ENCODE measurements around the gene CRIP3.
"Not testable (repeated sequence)": the region's sequence is repeated elsewhere in the genome, so short reads cannot be mapped to it uniquely, and the experiment has no call there.

Gene CRIP3

DNA sequence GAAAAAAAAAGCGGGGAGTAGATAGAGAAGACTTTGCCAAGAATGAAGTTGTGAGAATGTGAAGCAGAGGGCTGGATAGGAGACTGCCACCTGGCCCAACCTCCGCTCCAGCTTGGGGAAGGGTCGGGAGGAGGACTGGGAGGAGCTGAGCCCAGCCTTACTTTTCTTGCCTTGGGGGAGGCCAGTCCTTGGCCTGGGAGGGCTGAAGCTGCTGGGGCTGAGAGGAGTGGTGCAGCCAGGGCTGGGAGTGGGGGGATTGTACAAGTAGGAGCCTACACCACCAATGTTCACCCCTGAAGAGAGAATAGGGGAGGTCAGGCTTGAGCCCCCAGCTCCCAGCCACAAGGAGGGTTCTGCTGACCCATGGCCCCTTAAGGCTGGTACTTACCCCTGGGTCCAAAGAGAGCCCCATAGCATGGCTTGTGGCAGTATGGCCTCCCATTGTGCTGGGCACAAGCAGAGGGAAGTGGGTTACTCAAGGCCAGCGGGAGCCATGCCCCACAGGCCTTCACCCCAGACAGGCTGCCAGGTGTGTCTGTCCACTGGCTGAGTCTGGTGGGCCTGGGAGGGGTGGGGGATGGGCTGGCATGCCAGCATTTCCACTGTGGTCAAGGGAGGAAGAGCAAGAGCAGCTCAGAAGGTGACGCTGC, 1.1 kb downstream of the CRIP3 start:
- WGBS: 73% methylated on average over 5 of the region's 5 CpGs
- no peaks in the 10 kb centered on the region; the same call in 1 of the 2 replicates for H3K4me1 ChIP-seq (ENCODE audit: insufficient read depth, low read length)
- no peak overlapping the region for H3K27ac ChIP-seq (ENCODE audit: low read depth, low read length)
- H3K4me3 ChIP-seq (ENCODE audit: low read length): peak overlapping the region; percentile 62
- H3K9me3 ChIP-seq (ENCODE audit: insufficient read depth, low read depth, low read length): no peaks in the 10 kb centered on the region
- no peak overlapping the region for H3K9ac ChIP-seq (ENCODE audit: low read depth, low read length)
- H3K27me3 ChIP-seq (ENCODE audit: insufficient read depth, low read length): no peaks in the 10 kb centered on the region
- H3K36me3 ChIP-seq (ENCODE audit: insufficient read depth, low read length): no peaks in the 10 kb centered on the region

- Histone ChIP-seq H3K27ac (ENCODE audit: low read depth, low read length) (no peak overlapping the region), H3K4me3 (ENCODE audit: low read length) (no peak overlapping the region), H3K36me3 (ENCODE audit: insufficient read depth, low read length) (no peaks in the 10 kb centered on the region), H3K27me3 (ENCODE audit: insufficient read depth, low read length) (no peaks in the 10 kb centered on the region), H3K9me3 (ENCODE audit: insufficient read depth, low read depth, low read length) (no peaks in the 10 kb centered on the region), H3K4me1 (ENCODE audit: insufficient read depth, low read length) (no peaks in the 10 kb centered on the region; the same call in 1 of the 2 replicates), H3K9ac (ENCODE audit: low read depth, low read length) (no peak overlapping the region)
- 88% methylated on average over 7 of the region's 7 CpGs for WGBS
These were observed 2.5 kb downstream of the CRIP3 start for GRCh38 chr6:43306086-43306485.

GRCh38 chr6:43304882-43305281, 3.7 kb downstream of the CRIP3 start:
- no peaks in the 10 kb centered on the region; the same call in 1 of the 2 replicates for H3K4me1 ChIP-seq (ENCODE audit: insufficient read depth, low read length)
- H3K36me3 ChIP-seq (ENCODE audit: insufficient read depth, low read length): no peaks in the 10 kb centered on the region
- no peak overlapping the region for H3K4me3 ChIP-seq (ENCODE audit: low read length)
- 98% methylated on average over 2 of the region's 2 CpGs for WGBS
- no peaks in the 10 kb centered on the region for H3K9me3 ChIP-seq (ENCODE audit: insufficient read depth, low read depth, low read length)
- H3K27me3 ChIP-seq (ENCODE audit: insufficient read depth, low read length): no peaks in the 10 kb centered on the region; the same call in 1 of the 2 replicates
- H3K9ac ChIP-seq (ENCODE audit: low read depth, low read length): no peak overlapping the region
- no peak overlapping the region for H3K27ac ChIP-seq (ENCODE audit: low read depth, low read length)

DNA sequence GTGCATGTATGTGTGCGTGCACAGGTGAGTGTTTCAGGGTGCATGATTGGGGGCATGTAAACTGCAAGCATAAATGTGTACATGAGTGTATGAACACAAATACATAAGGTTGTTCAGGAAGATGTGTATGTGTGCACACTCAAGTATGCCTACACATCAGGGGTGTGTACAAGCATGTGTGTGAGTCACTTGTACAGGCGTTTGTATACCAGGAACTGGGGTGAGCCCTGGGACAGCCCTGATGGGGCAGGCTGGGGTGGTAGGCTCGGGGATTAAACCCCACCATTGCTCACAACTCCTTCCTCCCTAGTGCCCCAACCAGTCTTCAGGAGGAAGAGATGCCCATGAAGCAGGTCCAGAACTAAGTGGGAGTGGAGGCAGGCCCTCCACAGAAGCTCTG, 4.3 kb downstream of the CRIP3 start:
- no peaks in the 10 kb centered on the region for H3K36me3 ChIP-seq (ENCODE audit: insufficient read depth, low read length)
- H3K27me3 ChIP-seq (ENCODE audit: insufficient read depth, low read length): no peaks in the 10 kb centered on the region; the same call in 1 of the 2 replicates
- H3K27ac ChIP-seq (ENCODE audit: low read depth, low read length): no peak overlapping the region
- H3K9ac ChIP-seq (ENCODE audit: low read depth, low read length): no peak overlapping the region
- H3K9me3 ChIP-seq (ENCODE audit: insufficient read depth, low read depth, low read length): no peaks in the 10 kb centered on the region
- WGBS: 98% methylated on average over 3 of the region's 3 CpGs
- H3K4me3 ChIP-seq (ENCODE audit: low read length): no peak overlapping the region
- no peaks in the 10 kb centered on the region; the same call in 1 of the 2 replicates for H3K4me1 ChIP-seq (ENCODE audit: insufficient read depth, low read length)

DNA sequence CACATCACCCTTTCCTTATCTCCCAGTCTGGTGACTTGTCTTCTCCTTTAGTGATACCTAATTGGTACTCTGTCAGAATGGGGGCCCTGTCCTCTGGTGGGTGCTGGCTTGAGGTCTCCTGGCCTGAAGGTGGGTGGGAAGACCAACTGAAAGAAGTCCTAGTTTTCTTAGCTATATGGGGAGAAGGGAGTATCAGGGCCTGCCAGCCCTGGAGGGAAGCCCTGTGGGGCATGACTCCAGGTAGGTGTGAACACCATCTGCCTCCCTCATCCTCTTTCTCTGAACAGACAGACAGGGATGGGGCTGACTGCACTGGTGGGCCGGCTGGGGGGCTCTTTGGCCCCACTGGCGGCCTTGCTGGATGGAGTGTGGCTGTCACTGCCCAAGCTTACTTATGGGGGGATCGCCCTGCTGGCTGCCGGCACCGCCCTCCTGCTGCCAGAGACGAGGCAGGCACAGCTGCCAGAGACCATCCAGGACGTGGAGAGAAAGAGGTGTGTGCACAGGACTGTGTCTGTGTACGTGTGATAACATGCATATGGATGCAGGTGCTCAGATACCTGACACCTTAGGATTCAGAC, 4.8 kb downstream of the CRIP3 start:
- Histone ChIP-seq H3K9ac (ENCODE audit: low read depth, low read length) (no peak overlapping the region), H3K9me3 (ENCODE audit: insufficient read depth, low read depth, low read length) (no peaks in the 10 kb centered on the region), H3K36me3 (ENCODE audit: insufficient read depth, low read length) (no peaks in the 10 kb centered on the region), H3K4me3 (ENCODE audit: low read length) (no peak overlapping the region), H3K4me1 (ENCODE audit: insufficient read depth, low read length) (no peaks in the 10 kb centered on the region; the same call in 1 of the 2 replicates), H3K27ac (ENCODE audit: low read depth, low read length) (no peak overlapping the region), H3K27me3 (ENCODE audit: insufficient read depth, low read length) (no peaks in the 10 kb centered on the region; the same call in 1 of the 2 replicates)
- 90% methylated on average over 8 of the region's 8 CpGs for WGBS

- not testable (repeated sequence) for H3K9me3 ChIP-seq (ENCODE audit: insufficient read depth, low read depth, low read length); H3K27me3 ChIP-seq (ENCODE audit: insufficient read depth, low read length); H3K9ac ChIP-seq (ENCODE audit: low read depth, low read length); H3K4me3 ChIP-seq (ENCODE audit: low read length); H3K27ac ChIP-seq (ENCODE audit: low read depth, low read length); H3K4me1 ChIP-seq (ENCODE audit: insufficient read depth, low read length); H3K36me3 ChIP-seq (ENCODE audit: insufficient read depth, low read length)
- 93% methylated on average over 11 of the region's 11 CpGs for WGBS
These were observed 5.6 kb downstream of the CRIP3 start for GRCh38 chr6:43303006-43303405.

DNA sequence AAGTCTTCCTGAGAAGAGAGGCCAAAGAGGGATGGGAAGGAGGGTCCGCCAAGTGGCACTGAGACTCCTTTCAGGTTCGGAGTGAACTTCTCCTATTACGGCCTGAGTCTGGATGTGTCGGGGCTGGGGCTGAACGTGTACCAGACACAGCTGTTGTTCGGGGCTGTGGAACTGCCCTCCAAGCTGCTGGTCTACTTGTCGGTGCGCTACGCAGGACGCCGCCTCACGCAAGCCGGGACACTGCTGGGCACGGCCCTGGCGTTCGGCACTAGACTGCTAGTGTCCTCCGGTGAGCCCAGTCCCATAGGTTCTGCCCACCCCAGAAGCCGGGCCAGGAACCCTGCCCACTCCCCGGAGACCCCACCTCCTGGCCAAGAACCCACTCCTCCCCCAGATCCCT, 6.5 kb downstream of the CRIP3 start:
- H3K4me1 ChIP-seq (ENCODE audit: insufficient read depth, low read length): no peaks in the 10 kb centered on the region
- no peaks in the 10 kb centered on the region for H3K9me3 ChIP-seq (ENCODE audit: insufficient read depth, low read depth, low read length)
- no peak overlapping the region for H3K27ac ChIP-seq (ENCODE audit: low read depth, low read length)
- H3K27me3 ChIP-seq (ENCODE audit: insufficient read depth, low read length): no peaks in the 10 kb centered on the region; the same call in 1 of the 2 replicates
- H3K36me3 ChIP-seq (ENCODE audit: insufficient read depth, low read length): no peaks in the 10 kb centered on the region
- H3K4me3 ChIP-seq (ENCODE audit: low read length): no peak overlapping the region
- 94% methylated on average over 19 of the region's 19 CpGs for WGBS
- H3K9ac ChIP-seq (ENCODE audit: low read depth, low read length): no peak overlapping the region

GRCh38 chr6:43301081-43301870, 7.3 kb downstream of the CRIP3 start:
- Histone ChIP-seq H3K27me3 (ENCODE audit: insufficient read depth, low read length) (no peaks in the 10 kb centered on the region; the same call in 1 of the 2 replicates), H3K27ac (ENCODE audit: low read depth, low read length) (no peak overlapping the region), H3K4me1 (ENCODE audit: insufficient read depth, low read length) (0 out of 2 replicates have a peak, but pooled peaks cover 3% of the 10 kb centered on the region), H3K9me3 (ENCODE audit: insufficient read depth, low read depth, low read length) (no peaks in the 10 kb centered on the region), H3K36me3 (ENCODE audit: insufficient read depth, low read length) (no peaks in the 10 kb centered on the region), H3K9ac (ENCODE audit: low read depth, low read length) (no peak overlapping the region), H3K4me3 (ENCODE audit: low read length) (no peak overlapping the region)
- WGBS: 94% methylated on average over 15 of the region's 15 CpGs

DNA sequence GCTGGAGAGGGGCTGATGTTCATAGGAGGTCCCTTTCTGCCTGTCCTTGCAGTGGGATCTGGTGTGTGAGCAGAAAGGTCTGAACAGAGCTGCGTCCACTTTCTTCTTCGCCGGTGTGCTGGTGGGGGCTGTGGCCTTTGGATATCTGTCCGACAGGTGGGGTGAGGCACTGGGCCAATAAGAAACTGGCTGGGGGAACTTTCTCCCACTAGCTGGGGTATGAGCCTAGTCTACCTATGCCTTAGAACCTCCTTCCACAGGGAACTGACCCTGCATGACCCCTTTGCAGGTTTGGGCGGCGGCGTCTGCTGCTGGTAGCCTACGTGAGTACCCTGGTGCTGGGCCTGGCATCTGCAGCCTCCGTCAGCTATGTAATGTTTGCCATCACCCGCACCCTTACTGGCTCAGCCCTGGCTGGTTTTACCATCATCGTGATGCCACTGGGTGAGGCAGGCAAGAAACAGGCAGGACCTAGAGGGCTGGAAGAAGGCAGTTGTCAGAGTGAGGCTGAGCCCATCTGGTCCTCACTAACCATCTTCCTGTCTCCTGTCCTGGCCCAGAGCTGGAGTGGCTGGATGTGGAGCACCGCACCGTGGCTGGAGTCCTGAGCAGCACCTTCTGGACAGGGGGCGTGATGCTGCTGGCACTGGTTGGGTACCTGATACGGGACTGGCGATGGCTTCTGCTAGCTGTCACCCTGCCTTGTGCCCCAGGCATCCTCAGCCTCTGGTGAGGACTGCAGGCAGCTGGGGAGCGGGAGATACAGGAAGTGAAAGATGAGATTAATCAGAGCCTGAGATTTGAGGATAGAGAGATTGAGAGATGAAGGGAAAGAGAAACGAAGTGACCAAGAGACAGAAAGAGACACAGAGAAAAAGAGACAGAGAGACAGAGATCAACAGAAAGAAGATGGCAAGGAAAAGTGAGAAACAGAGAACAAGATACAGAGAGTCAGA, 9.0 kb downstream of the CRIP3 start:
- Histone ChIP-seq H3K4me3 (ENCODE audit: low read length) (no peak overlapping the region), H3K9me3 (ENCODE audit: insufficient read depth, low read depth, low read length) (no peaks in the 10 kb centered on the region), H3K36me3 (ENCODE audit: insufficient read depth, low read length) (no peaks in the 10 kb centered on the region), H3K27ac (ENCODE audit: low read depth, low read length) (no peak overlapping the region), H3K4me1 (ENCODE audit: insufficient read depth, low read length) (0 out of 2 replicates have a peak, but pooled peaks cover 3% of the 10 kb centered on the region), H3K9ac (ENCODE audit: low read depth, low read length) (no peak overlapping the region), H3K27me3 (ENCODE audit: insufficient read depth, low read length) (no peaks in the 10 kb centered on the region; the same call in 1 of the 2 replicates)
- 94% methylated on average over 18 of the region's 18 CpGs for WGBS

DNA sequence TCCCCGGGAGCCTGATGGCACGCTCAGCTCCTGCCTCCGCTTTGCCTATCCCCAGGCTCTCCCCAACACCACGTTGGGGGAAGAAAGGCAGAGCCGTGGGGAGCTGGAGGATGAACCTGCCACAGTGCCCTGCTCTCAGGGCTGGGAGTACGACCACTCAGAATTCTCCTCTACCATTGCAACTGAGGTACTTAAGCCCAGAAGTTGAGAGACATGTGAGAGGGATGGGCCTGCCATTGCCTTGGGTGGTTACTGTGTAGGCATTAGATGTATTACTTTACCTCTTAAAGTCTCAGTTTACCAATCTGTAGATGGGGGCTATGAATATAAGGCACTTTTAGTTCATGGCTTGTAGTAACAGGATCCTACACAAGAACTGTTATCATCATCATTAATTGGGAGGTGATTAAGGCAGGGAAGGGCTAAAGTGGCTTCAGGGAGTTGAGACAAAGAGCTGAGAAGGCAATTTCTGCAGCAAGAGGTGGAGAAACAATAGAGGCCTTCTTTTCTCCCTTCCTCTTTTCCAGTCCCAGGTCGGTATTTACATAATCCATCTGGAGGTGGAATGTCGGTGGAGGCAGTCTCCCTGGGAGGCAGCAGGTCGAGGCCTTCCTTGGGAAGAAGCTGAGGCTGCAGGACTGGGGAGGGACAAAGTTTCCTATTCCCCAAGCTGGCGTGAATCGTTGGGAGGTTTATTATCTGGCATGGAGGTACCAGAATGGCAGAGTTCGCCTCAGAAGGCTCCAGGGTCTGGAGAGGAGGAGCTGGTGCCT, 9.9 kb downstream of the CRIP3 start:
- Histone ChIP-seq H3K9ac (ENCODE audit: low read depth, low read length) (no peak overlapping the region), H3K27me3 (ENCODE audit: insufficient read depth, low read length) (no peaks in the 10 kb centered on the region; the same call in 1 of the 2 replicates), H3K27ac (ENCODE audit: low read depth, low read length) (no peak overlapping the region), H3K4me3 (ENCODE audit: low read length) (no peak overlapping the region), H3K36me3 (ENCODE audit: insufficient read depth, low read length) (no peaks in the 10 kb centered on the region), H3K4me1 (ENCODE audit: insufficient read depth, low read length) (0 out of 2 replicates have a peak, but pooled peaks cover 3% of the 10 kb centered on the region), H3K9me3 (ENCODE audit: insufficient read depth, low read depth, low read length) (no peaks in the 10 kb centered on the region)
- 79% methylated on average over 12 of the region's 12 CpGs for WGBS

Data from HUES64 (cell line).